ENCODE results near the gene DENND1B.

The DENND1B gene

DNA sequence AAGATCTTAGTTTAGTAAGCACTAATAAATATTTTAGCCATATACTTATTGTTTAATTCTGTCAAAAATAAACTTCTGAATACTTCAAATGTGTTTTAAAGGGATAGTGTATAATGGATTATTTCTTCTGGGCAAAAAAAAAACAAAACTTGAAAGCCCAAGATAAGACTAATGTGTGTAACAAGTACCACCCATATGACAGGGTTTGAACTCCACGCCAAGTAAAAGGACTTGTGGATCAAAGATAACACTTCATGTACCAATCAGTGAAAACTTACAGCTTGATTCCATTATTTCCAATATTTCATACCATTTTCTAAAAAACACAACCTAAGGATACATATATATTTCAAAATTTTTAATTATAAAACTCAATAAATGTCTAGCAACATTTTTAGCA, 59.5 kb downstream of the DENND1B start:
- H3K4me3 ChIP-seq (ENCODE audit: low read depth, low read length), result no peak overlapping the region
- H3K27ac ChIP-seq (ENCODE audit: extremely low read depth, low read depth, low read length), result no peak overlapping the region
- TF ChIP-seq ZNF324 (tag by site-specific recombination; IDR thresholded peaks at IDR 0.05) (no peak), BCL6B (tag by site-specific recombination; IDR thresholded peaks at IDR 0.05) (no peak), ZNF175 (tag by site-specific recombination; IDR thresholded peaks at IDR 0.05) (no peak), ZNF138 (tag by site-specific recombination; IDR thresholded peaks at IDR 0.05; ENCODE audit: borderline replicate concordance) (no peak), ZBTB17 (tag by site-specific recombination; IDR thresholded peaks at IDR 0.05) (no peak), ZNF529 (tag by site-specific recombination; IDR thresholded peaks at IDR 0.05; ENCODE audit: insufficient replicate concordance) (no peak)
- CTCF ChIA-PET, result interaction anchor here (1.1 kb wide), 1 partner anchor 9 kb away, joined by 3 read pairs; no protein-coding TSS in a partner anchor
- no peaks in the 10 kb centered on the region for H3K4me1 ChIP-seq (ENCODE audit: control insufficient read depth, insufficient read depth, low read length)
- H3K9me3 ChIP-seq (ENCODE audit: control insufficient read depth, insufficient read depth, low read depth, low read length), result no peaks in the 10 kb centered on the region
- no peaks in the 10 kb centered on the region for H3K36me3 ChIP-seq (ENCODE audit: control insufficient read depth in 2 of 2, insufficient read depth in 1 of 2, low read length in 2 of 2)
- POLR2A ChIA-PET, result no interaction called here

GRCh38 chr1:197706601-197707000, 68.7 kb downstream of the DENND1B start:
- TF ChIP-seq AEBP2 (tag by site-specific recombination; IDR thresholded peaks at IDR 0.05; ENCODE audit: borderline replicate concordance) (no peak), ZFP37 (tag by site-specific recombination; IDR thresholded peaks at IDR 0.05) (no peak), KLF7 (tag by site-specific recombination; IDR thresholded peaks at IDR 0.05; ENCODE audit: borderline replicate concordance) (no peak), ZNF350 (tag by site-specific recombination; IDR thresholded peaks at IDR 0.05) (no peak), PRDM10 (tag by site-specific recombination; IDR thresholded peaks at IDR 0.05) (no peak), ZNF837 (tag by site-specific recombination; IDR thresholded peaks at IDR 0.05) (no peak), GFI1B (tag by site-specific recombination; IDR thresholded peaks at IDR 0.05) (no peak), RBAK (tag by site-specific recombination; IDR thresholded peaks at IDR 0.05) (no peak), ZNF121 (tag by site-specific recombination; IDR thresholded peaks at IDR 0.05) (no peak)
- TF ChIP-seq, protein P1, sequence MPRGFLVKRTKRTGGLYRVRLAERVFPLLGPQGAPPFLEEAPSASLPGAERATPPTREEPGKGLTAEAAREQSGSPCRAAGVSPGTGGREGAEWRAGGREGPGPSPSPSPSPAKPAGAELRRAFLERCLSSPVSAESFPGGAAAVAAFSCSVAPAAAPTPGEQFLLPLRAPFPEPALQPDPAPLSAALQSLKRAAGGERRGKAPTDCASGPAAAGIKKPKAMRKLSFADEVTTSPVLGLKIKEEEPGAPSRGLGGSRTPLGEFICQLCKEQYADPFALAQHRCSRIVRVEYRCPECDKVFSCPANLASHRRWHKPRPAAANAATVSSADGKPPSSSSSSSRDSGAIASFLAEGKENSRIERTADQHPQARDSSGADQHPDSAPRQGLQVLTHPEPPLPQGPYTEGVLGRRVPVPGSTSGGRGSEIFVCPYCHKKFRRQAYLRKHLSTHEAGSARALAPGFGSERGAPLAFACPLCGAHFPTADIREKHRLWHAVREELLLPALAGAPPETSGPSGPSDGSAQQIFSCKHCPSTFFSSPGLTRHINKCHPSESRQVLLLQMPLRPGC (tag by site-specific recombination; IDR thresholded peaks at IDR 0.05), result no peak
- Histone ChIP-seq H3K4me3 (ENCODE audit: low read depth, low read length) (no peak overlapping the region), H3K9me3 (ENCODE audit: control insufficient read depth, insufficient read depth, low read depth, low read length) (no peaks in the 10 kb centered on the region), H3K4me1 (ENCODE audit: control insufficient read depth, insufficient read depth, low read length) (no peaks in the 10 kb centered on the region), H3K36me3 (ENCODE audit: control insufficient read depth in 2 of 2, insufficient read depth in 1 of 2, low read length in 2 of 2) (no peaks in the 10 kb centered on the region), H3K27ac (ENCODE audit: extremely low read depth, low read depth, low read length) (no peak overlapping the region)
- POLR2A ChIA-PET, result no interaction called here
- CTCF ChIA-PET, result interaction anchor here (0.7 to 1.3 kb wide), 3 partner anchors 9 to 162 kb away, joined by 3 to 4 read pairs (median 3); no protein-coding TSS in a partner anchor
